Common myeloid progenitor, CD34-positive (primary cell): ENCODE data around the gene RTP5.

ENCODE experiments used
- CTCF ChIA-PET: fragments of 350-600 bp; sonication (Branson Sonifier 250); formaldehyde crosslinking; loops from one replicate; lab custom pipeline; 2021; ENCODE audit warnings: antibody characterized with exemption; lab: Charles Lee
- POLR2A ChIA-PET: fragments of 350-600 bp; sonication (Branson Sonifier 250); formaldehyde crosslinking; loops from one replicate; lab custom pipeline; 2021; ENCODE audit warnings: antibody characterized with exemption; lab: Charles Lee
- DNase-seq, 3 donors: peaks; one replicate each; pipeline versions ENCODE4 v3.0.0 to v3.0.0-alpha.2; 2013
- H3K27ac ChIP-seq, 2 experiments: 1 replicate in 1 of 2; 2 replicates in 1 of 2; pipeline ENCODE4 v1.7.0; 2013; ENCODE audit warnings: inconsistent platforms in 2 of 2, low read length in 2 of 2, mild to moderate bottlenecking in 2 of 2, low read depth in 1 of 2, moderate library complexity in 1 of 2; ENCODE audit not compliant: severe bottlenecking in 2 of 2, insufficient read depth in 1 of 2, poor library complexity in 1 of 2
- H3K27me3 ChIP-seq, 5 experiments: replicated peaks in 2 of 5; 1 replicate in 3 of 5; 2 replicates in 2 of 5; pipeline versions ENCODE4 v1.6.1 to v1.7.0; 2013; ENCODE audit warnings: low read length in 4 of 5, mild to moderate bottlenecking in 2 of 5, moderate library complexity in 2 of 5, inconsistent platforms in 1 of 5; ENCODE audit not compliant: insufficient read depth in 5 of 5, control insufficient read depth in 4 of 5
- H3K36me3 ChIP-seq, 4 experiments: 1 replicate in 2 of 4; 2 replicates in 2 of 4; pipeline versions ENCODE4 v1.6.1 to v1.7.0; 2013; ENCODE audit warnings: low read length in 3 of 4, control low read depth in 1 of 4, mild to moderate bottlenecking in 1 of 4; ENCODE audit not compliant: control insufficient read depth in 4 of 4, insufficient read depth in 4 of 4
- H3K4me1 ChIP-seq, 4 experiments: 1 replicate in 3 of 4; 2 replicates in 1 of 4; pipeline versions ENCODE4 v1.6.1 to v1.7.1; 2013; ENCODE audit warnings: low read length in 3 of 4, mild to moderate bottlenecking in 3 of 4, control low read depth in 1 of 4, inconsistent platforms in 1 of 4, moderate library complexity in 1 of 4; ENCODE audit not compliant: control insufficient read depth in 4 of 4, insufficient read depth in 4 of 4; ENCODE audit errors: control extremely low read depth in 1 of 4
- H3K4me3 ChIP-seq, 7 experiments: 1 replicate in 4 of 7; 2 replicates in 3 of 7; pipeline versions ENCODE4 v1.5.1 to v1.7.0; 2013; ENCODE audit warnings: mild to moderate bottlenecking in 7 of 7, low read length in 6 of 7, moderate library complexity in 6 of 7, inconsistent platforms in 2 of 7, low read depth in 2 of 7, control low read depth in 1 of 7; ENCODE audit not compliant: insufficient read depth in 4 of 7, control insufficient read depth in 1 of 7; ENCODE audit errors: extremely low read depth in 1 of 7
- H3K9me3 ChIP-seq, 5 experiments: 1 replicate in 4 of 5; 2 replicates in 1 of 5; pipeline versions ENCODE4 v1.6.1 to v1.7.1; 2013; ENCODE audit warnings: low read length in 4 of 5, mild to moderate bottlenecking in 2 of 5, inconsistent platforms in 1 of 5, low read depth in 1 of 5, moderate library complexity in 1 of 5; ENCODE audit not compliant: control insufficient read depth in 4 of 5, insufficient read depth in 2 of 5; ENCODE audit errors: control extremely low read depth in 1 of 5
- WGBS: methylation state at CpG from one replicate; pipeline ENCODE4 v1.1.5; 2013; ENCODE audit not compliant: insufficient coverage; 5-methylcytosine and 5-hydroxymethylcytosine counted together

RTP5 gene

GRCh38 chr2:241867776-241868420, 1.6 kb upstream of the RTP5 start:
- WGBS, result 50% methylated on average over 17 of the region's 19 CpGs
- ChIA-PET POLR2A (interaction anchor here (0.5 to 1.5 kb wide), 2 partner anchors 13 to 167 kb away, joined by 4 to 7 read pairs; no protein-coding TSS in a partner anchor), CTCF (interaction anchor here (1.0 to 4.1 kb wide), 6 partner anchors 9 to 139 kb away, joined by 3 to 21 read pairs (median 6); partner anchors contain the start of gene PDCD1)
- no peaks in the 10 kb centered on the region for H3K9me3 ChIP-seq
- no peak overlapping the region for H3K27ac ChIP-seq
- no peak overlapping the region for H3K4me3 ChIP-seq
- peaks cover 0 to 39% (median 34%) of the 10 kb centered on the region in 4 experiments for H3K4me1 ChIP-seq
- DNase-seq, result peak; percentile 55 to 90 (median 86)
- H3K27me3 ChIP-seq, result peaks cover 0 to 35% (median 0%) of the 10 kb centered on the region in 5 experiments
- H3K36me3 ChIP-seq, result no peaks in the 10 kb centered on the region

GRCh38 chr2:241868661-241869081, 858 bp upstream of the RTP5 start:
- CTCF ChIA-PET, result interaction anchor here (0.6 to 4.1 kb wide), 10 partner anchors 8 to 268 kb away, joined by 3 to 21 read pairs (median 4); partner anchors contain the start of gene PDCD1
- H3K36me3 ChIP-seq, result no peaks in the 10 kb centered on the region
- DNase-seq, result no peak
- no peak overlapping the region for H3K4me3 ChIP-seq
- peaks cover 0 to 31% (median 27%) of the 10 kb centered on the region in 4 experiments for H3K4me1 ChIP-seq
- no peak overlapping the region for H3K27ac ChIP-seq
- H3K27me3 ChIP-seq, result peaks cover 0 to 29% (median 0%) of the 10 kb centered on the region in 5 experiments
- 70% methylated on average over 14 of the region's 15 CpGs for WGBS
- no peaks in the 10 kb centered on the region for H3K9me3 ChIP-seq
- POLR2A ChIA-PET, result interaction anchor here (0.5 to 1.5 kb wide), 2 partner anchors 14 to 168 kb away, joined by 4 to 7 read pairs; no protein-coding TSS in a partner anchor

- CTCF ChIA-PET, result interaction anchor here (1.5 kb wide), 1 partner anchor 25 kb away, joined by 3 read pairs; no protein-coding TSS in a partner anchor
- H3K27ac ChIP-seq, result no peak overlapping the region
- no peaks in the 10 kb centered on the region for H3K36me3 ChIP-seq
- POLR2A ChIA-PET, result interaction anchor here (0.6 kb wide), 1 partner anchor 167 kb away, joined by 8 read pairs; no protein-coding TSS in a partner anchor
- H3K27me3 ChIP-seq, result peaks cover 0 to 18% (median 0%) of the 10 kb centered on the region in 5 experiments
- H3K4me3 ChIP-seq, result no peak overlapping the region
- H3K4me1 ChIP-seq, result peaks cover 0 to 24% (median 21%) of the 10 kb centered on the region in 4 experiments
- WGBS, result 98% methylated on average over 28 of the region's 28 CpGs
- H3K9me3 ChIP-seq, result peaks cover 0 to 5% (median 2%) of the 10 kb centered on the region in 5 experiments
- no peak for DNase-seq
Measured at GRCh38 chr2:241870081-241870541, 582 bp downstream of the RTP5 start.

- Histone ChIP-seq H3K27me3 (peaks cover 0 to 11% (median 0%) of the 10 kb centered on the region in 5 experiments), H3K27ac (no peak overlapping the region), H3K4me1 (peaks cover 0 to 24% (median 21%) of the 10 kb centered on the region in 4 experiments), H3K9me3 (peaks cover 0 to 7% (median 2%) of the 10 kb centered on the region in 5 experiments), H3K4me3 (no peak overlapping the region), H3K36me3 (no peaks in the 10 kb centered on the region)
- POLR2A ChIA-PET, result interaction anchor here (0.6 kb wide), 1 partner anchor 168 kb away, joined by 8 read pairs; no protein-coding TSS in a partner anchor
- WGBS, result 79% methylated on average over 26 of the region's 28 CpGs
- peak in 1 of 3 donors; percentile 26 for DNase-seq
- CTCF ChIA-PET, result interaction anchor here (1.5 kb wide), 1 partner anchor 26 kb away, joined by 3 read pairs; no protein-coding TSS in a partner anchor
Measured at GRCh38 chr2:241870611-241871537, 1.3 kb downstream of the RTP5 start.

- CTCF ChIA-PET, result no interaction called here
- Histone ChIP-seq H3K27ac (no peak overlapping the region), H3K4me3 (no peak overlapping the region), H3K4me1 (peaks cover 0 to 19% (median 17%) of the 10 kb centered on the region in 4 experiments), H3K27me3 (peaks cover 0 to 6% (median 0%) of the 10 kb centered on the region in 5 experiments), H3K9me3 (peaks cover 0 to 7% (median 2%) of the 10 kb centered on the region in 5 experiments), H3K36me3 (no peaks in the 10 kb centered on the region)
- POLR2A ChIA-PET, result no interaction called here
- DNase-seq, result no peak
- 95% methylated on average over 30 of the region's 38 CpGs for WGBS
Measured at GRCh38 chr2:241871538-241872312, 2.2 kb downstream of the RTP5 start.

- no peak overlapping the region for H3K4me3 ChIP-seq
- H3K27ac ChIP-seq, result no peak overlapping the region
- no peak for DNase-seq
- H3K36me3 ChIP-seq, result no peaks in the 10 kb centered on the region
- ChIA-PET POLR2A (no interaction called here), CTCF (no interaction called here)
- H3K9me3 ChIP-seq, result peaks cover 0 to 7% (median 2%) of the 10 kb centered on the region in 5 experiments
- WGBS, result 89% methylated on average over 10 of the region's 15 CpGs
- peaks cover 0 to under 1% (median 0%) of the 10 kb centered on the region in 5 experiments for H3K27me3 ChIP-seq
- peaks cover 0 to 13% (median 12%) of the 10 kb centered on the region in 4 experiments for H3K4me1 ChIP-seq
Measured at GRCh38 chr2:241872313-241872642, 2.7 kb downstream of the RTP5 start.
